Measurements from ENCODE around the gene SPON1.
A peak's percentile ranks its signal among the peaks of the same experiment; 100 is the strongest.
"Not testable (repeated sequence)": the region's sequence is repeated elsewhere in the genome, so short reads cannot be mapped to it uniquely, and the experiment has no call there.

SPON1 gene

DNA sequence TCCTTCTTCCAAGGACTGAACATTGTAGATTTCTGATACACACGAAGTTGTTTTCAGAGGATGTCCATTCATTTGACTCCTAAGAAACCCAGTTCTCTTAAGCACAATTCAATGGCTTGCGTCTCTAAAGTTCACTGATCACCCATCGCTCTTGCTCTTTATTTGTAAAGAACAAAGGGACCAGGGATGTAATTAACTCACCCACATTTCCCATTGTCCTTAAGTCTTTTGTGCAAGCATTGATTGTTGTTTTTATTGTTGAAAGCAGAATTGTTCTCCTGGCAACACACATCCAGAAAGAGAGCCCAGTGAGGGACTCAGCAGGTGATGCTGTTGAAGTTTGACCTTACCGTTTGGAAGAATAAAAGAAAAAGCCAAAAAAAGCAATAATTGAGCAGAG lies 59.2 kb downstream of the SPON1 start:
- no peak overlapping the region for H3K4me3 ChIP-seq (ENCODE audit: low read depth, low read length)
- TF ChIP-seq, protein P1, sequence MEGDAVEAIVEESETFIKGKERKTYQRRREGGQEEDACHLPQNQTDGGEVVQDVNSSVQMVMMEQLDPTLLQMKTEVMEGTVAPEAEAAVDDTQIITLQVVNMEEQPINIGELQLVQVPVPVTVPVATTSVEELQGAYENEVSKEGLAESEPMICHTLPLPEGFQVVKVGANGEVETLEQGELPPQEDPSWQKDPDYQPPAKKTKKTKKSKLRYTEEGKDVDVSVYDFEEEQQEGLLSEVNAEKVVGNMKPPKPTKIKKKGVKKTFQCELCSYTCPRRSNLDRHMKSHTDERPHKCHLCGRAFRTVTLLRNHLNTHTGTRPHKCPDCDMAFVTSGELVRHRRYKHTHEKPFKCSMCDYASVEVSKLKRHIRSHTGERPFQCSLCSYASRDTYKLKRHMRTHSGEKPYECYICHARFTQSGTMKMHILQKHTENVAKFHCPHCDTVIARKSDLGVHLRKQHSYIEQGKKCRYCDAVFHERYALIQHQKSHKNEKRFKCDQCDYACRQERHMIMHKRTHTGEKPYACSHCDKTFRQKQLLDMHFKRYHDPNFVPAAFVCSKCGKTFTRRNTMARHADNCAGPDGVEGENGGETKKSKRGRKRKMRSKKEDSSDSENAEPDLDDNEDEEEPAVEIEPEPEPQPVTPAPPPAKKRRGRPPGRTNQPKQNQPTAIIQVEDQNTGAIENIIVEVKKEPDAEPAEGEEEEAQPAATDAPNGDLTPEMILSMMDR (conservative IDR thresholded peaks at IDR 0.05; ENCODE audit: low read depth, low read length): no peak
- no peak for DNase-seq (ENCODE audit: low read depth)

- H3K4me3 ChIP-seq (ENCODE audit: low read depth, low read length): no peak overlapping the region
- TF ChIP-seq, protein P1 (conservative IDR thresholded peaks at IDR 0.05; ENCODE audit: low read depth, low read length): no peak
- DNase-seq (ENCODE audit: low read depth): no peak
Measured at GRCh38 chr11:14022251-14022650, 59.7 kb downstream of the SPON1 start.

DNA sequence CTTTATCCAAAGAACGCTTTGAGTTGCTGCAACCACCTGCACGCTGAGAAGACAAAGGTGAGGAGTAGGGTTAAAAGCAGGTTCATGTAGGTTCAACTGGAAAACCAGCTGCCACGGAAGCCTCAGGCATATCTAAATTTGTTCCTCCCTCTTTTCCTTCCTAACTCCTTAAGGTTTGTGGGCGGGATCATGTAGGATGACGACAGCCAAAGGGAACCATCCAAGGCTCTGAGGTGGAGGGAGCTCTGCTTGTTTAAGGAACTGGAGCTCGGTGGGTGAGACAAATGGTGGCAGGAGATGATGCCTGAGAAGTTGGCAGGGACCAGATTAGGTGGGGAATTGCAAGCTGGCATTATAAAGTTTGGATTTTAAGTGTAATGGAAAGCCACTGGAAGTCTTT lies 60.3 kb downstream of the SPON1 start:
- DNase-seq (ENCODE audit: low read depth): no peak
- TF ChIP-seq, protein P1 (conservative IDR thresholded peaks at IDR 0.05; ENCODE audit: low read depth, low read length): no peak
- H3K4me3 ChIP-seq (ENCODE audit: low read depth, low read length): no peak overlapping the region

- TF ChIP-seq, protein P1 (conservative IDR thresholded peaks at IDR 0.05; ENCODE audit: low read depth, low read length): no peak
- H3K4me3 ChIP-seq (ENCODE audit: low read depth, low read length): no peak overlapping the region
- DNase-seq (ENCODE audit: low read depth): no peak
Measured at GRCh38 chr11:14026961-14027360, 64.4 kb downstream of the SPON1 start.

DNA sequence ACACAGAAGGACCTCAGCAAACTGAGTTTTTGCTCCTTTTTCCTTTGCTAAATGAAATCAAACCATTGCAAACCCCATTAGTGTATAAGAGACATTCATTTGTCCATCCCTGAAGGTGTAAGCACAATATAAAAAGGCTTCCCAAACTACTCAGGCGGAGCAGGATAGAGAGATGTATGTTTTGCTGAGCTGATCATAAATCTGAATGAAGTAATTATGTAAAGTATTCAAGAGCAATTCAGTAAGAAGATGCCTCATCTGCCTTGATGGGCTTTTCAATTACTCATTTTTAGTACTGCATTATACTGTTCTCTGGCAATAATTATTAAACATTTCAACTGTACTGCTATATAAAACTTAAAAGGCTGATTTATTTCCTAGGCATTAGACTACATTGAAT lies 65.0 kb downstream of the SPON1 start:
- DNase-seq (ENCODE audit: low read depth): no peak
- TF ChIP-seq, protein P1 (conservative IDR thresholded peaks at IDR 0.05; ENCODE audit: low read depth, low read length): no peak
- no peak overlapping the region for H3K4me3 ChIP-seq (ENCODE audit: low read depth, low read length)

DNA sequence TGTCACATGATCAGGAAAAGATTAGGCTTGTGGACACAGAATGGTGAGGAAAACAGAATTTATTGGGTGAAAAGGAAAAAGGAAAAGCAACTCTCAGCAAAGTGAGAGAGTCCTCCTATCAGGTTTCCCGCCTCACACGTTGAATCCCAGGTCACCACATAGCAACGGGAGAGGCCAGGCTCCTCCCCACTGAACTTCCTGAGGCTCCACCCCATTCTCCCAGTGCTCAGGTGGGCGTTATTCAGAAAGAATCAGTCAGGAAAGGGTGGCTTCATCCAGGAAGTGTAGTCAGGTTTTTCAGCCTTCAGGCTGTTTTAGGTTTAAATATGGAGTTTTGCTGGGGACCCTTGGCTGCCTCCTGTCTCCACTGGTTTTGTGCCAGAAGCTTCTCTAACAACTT lies 66.9 kb downstream of the SPON1 start:
- TF ChIP-seq, protein P1 (conservative IDR thresholded peaks at IDR 0.05; ENCODE audit: low read depth, low read length): no peak
- no peak overlapping the region for H3K4me3 ChIP-seq (ENCODE audit: low read depth, low read length)
- DNase-seq (ENCODE audit: low read depth): no peak

- no peak overlapping the region for H3K4me3 ChIP-seq (ENCODE audit: low read depth, low read length)
- peak; percentile 23 for DNase-seq (ENCODE audit: low read depth)
- TF ChIP-seq, protein P1 (conservative IDR thresholded peaks at IDR 0.05; ENCODE audit: low read depth, low read length): no peak
Measured at GRCh38 chr11:14029971-14030920, 67.7 kb downstream of the SPON1 start.

GRCh38 chr11:14035526-14035925 lies 73.0 kb downstream of the SPON1 start:
- H3K4me3 ChIP-seq (ENCODE audit: low read depth, low read length); DNase-seq (ENCODE audit: low read depth): not testable (repeated sequence)

Measured in choroid plexus epithelial cell (primary cell).